Hepatocyte (in vitro differentiated cells): Measurements from ENCODE around the gene UBXN7. TPM values are rescaled to one million over a fixed set of nuclear protein-coding genes. Genes with fewer than 3 reads are reported as not detected.
"Not testable (repeated sequence)": the region's sequence is repeated elsewhere in the genome, so short reads cannot be mapped to it uniquely, and the experiment has no call there.

Source experiments
- DNase-seq: peaks from one replicate; pipeline ENCODE4 v3.0.0-alpha.2; 2016; ENCODE audit warnings: low spot score
- H2AFZ ChIP-seq: fragments of 200-600 bp; sonication (generic); 2 replicates; pipeline ENCODE4 v1.6.0; 2016; ENCODE audit warnings: antibody characterized with exemption, mild to moderate bottlenecking
- H3K27ac ChIP-seq: fragments of 200-600 bp; sonication (generic); 2 replicates; pipeline ENCODE4 v1.5.1; 2016; ENCODE audit warnings: mild to moderate bottlenecking
- H3K27me3 ChIP-seq: fragments of 200-600 bp; sonication (generic); 2 replicates; pipeline ENCODE4 v1.6.1; 2016
- H3K36me3 ChIP-seq: fragments of 200-600 bp; sonication (generic); replicated peaks from 2 replicates; pipeline ENCODE4 v1.5.1; 2016; ENCODE audit warnings: low read depth; ENCODE audit not compliant: insufficient read depth
- H3K4me1 ChIP-seq: fragments of 200-600 bp; sonication (generic); 2 replicates; pipeline ENCODE4 v1.5.1; 2016; ENCODE audit warnings: mild to moderate bottlenecking, moderate library complexity; ENCODE audit not compliant: insufficient read depth
- H3K4me2 ChIP-seq: fragments of 200-600 bp; sonication (generic); 2 replicates; pipeline ENCODE4 v1.6.0; 2016
- H3K4me3 ChIP-seq: fragments of 200-600 bp; sonication (generic); 2 replicates; pipeline ENCODE4 v1.5.1; 2016; ENCODE audit warnings: mild to moderate bottlenecking
- H3K79me2 ChIP-seq: fragments of 200-600 bp; sonication (generic); 2 replicates; pipeline ENCODE4 v1.6.0; 2017; ENCODE audit warnings: mild to moderate bottlenecking
- H3K9me2 ChIP-seq: fragments of 200-600 bp; sonication (generic); replicated peaks from 2 replicates; pipeline ENCODE4 v1.6.0; 2017; ENCODE audit warnings: mild to moderate bottlenecking; ENCODE audit not compliant: insufficient read depth
- H3K9me3 ChIP-seq: fragments of 200-600 bp; sonication (generic); 2 replicates; pipeline ENCODE4 v1.5.1; 2016; ENCODE audit warnings: low read depth, mild to moderate bottlenecking
- H4K20me1 ChIP-seq: fragments of 200-600 bp; sonication (generic); 2 replicates; pipeline ENCODE4 v1.6.0; 2016; ENCODE audit warnings: mild to moderate bottlenecking; ENCODE audit not compliant: insufficient read depth, poor library complexity, severe bottlenecking
- EZH2 ChIP-seq: fragments of 200-600 bp; sonication (generic); IDR thresholded peaks from 2 replicates; pipeline ENCODE4 v1.6.1; 2016; ENCODE audit warnings: antibody characterized with exemption, mild to moderate bottlenecking, borderline replicate concordance
- EZH2phosphoT487 ChIP-seq: fragments of 200-600 bp; sonication (generic); IDR thresholded peaks from one replicate; pipeline ENCODE4 v1.6.1; 2018; ENCODE audit warnings: antibody characterized with exemption, mild to moderate bottlenecking, low read depth, moderate library complexity; ENCODE audit not compliant: unreplicated experiment, severe bottlenecking
- WGBS: methylation state at CpG from one replicate; pipeline ENCODE4 v1.1.6; 2016; ENCODE audit warnings: low lambda C conversion rate; ENCODE audit errors: missing lambda C conversion rate; 5-methylcytosine and 5-hydroxymethylcytosine counted together
- polyA plus RNA-seq: library from polyadenylated mRNA; unstranded; fragments of >200 nt; fragmentation: Nextera tagmentation; extraction: Ambion mirVana; gene quantifications from 2 replicates; pipeline ENCODE4 v1.2.1, GENCODE V29; 2016
- total RNA-seq: library from RNA; depleted of rRNA; stranded (reverse); fragments of >200 nt; gene quantifications from 2 replicates; pipeline ENCODE4 v1.2.3, GENCODE V29; 2014
- TF ChIP-seq, protein P1 (sequence below): fragments of 200-600 bp; sonication (generic); IDR thresholded peaks from 2 replicates; pipeline ENCODE4 v1.5.1; 2016; ENCODE audit warnings: antibody characterized with exemption, mild to moderate bottlenecking; ENCODE audit not compliant: poor library complexity

The UBXN7 gene
- total and polyA plus RNA-seq, 2 experiments from 2014 or later = 18.6 to 32.4 TPM

DNA sequence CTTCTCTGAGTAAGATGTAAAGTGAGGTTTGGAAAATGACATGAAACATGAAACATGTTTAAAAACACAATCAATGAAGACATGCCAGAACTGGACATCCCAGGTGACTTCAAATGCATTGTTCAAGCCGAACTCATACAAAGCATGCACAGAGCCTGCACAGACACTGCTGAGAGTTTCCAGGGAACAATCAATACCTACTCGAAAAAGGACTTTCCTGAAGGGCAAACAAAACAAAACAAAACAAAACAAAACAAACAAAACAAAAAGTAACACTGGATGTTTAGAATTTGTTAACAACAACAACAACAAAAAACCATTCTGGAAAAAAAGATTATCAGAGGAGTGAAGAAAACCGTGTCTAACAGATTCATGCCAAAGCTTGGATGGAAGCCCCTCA, 83.5 kb downstream of the UBXN7 start:
- Histone ChIP-seq H3K4me3 (no peak overlapping the region), H3K4me1 (no peaks in the 10 kb centered on the region)
- WGBS = 89% methylated on average over 3 of the region's 3 CpGs

GRCh38 chr3:196344663-196345062, 87.6 kb downstream of the UBXN7 start:
- no peak overlapping the region for H3K27ac ChIP-seq
- no peak for DNase-seq
- H3K9me2 ChIP-seq = no peaks in the 10 kb centered on the region
- H3K4me3 ChIP-seq = no peak overlapping the region
- H4K20me1 ChIP-seq = no peaks in the 10 kb centered on the region
- H3K9me3 ChIP-seq = no peaks in the 10 kb centered on the region
- H3K4me2 ChIP-seq = no peak overlapping the region
- H3K36me3 ChIP-seq = no peaks in the 10 kb centered on the region
- no peaks in the 10 kb centered on the region for H3K4me1 ChIP-seq
- TF ChIP-seq EZH2 = no peak
- no peak for TF ChIP-seq EZH2phosphoT487
- TF ChIP-seq, protein P1, sequence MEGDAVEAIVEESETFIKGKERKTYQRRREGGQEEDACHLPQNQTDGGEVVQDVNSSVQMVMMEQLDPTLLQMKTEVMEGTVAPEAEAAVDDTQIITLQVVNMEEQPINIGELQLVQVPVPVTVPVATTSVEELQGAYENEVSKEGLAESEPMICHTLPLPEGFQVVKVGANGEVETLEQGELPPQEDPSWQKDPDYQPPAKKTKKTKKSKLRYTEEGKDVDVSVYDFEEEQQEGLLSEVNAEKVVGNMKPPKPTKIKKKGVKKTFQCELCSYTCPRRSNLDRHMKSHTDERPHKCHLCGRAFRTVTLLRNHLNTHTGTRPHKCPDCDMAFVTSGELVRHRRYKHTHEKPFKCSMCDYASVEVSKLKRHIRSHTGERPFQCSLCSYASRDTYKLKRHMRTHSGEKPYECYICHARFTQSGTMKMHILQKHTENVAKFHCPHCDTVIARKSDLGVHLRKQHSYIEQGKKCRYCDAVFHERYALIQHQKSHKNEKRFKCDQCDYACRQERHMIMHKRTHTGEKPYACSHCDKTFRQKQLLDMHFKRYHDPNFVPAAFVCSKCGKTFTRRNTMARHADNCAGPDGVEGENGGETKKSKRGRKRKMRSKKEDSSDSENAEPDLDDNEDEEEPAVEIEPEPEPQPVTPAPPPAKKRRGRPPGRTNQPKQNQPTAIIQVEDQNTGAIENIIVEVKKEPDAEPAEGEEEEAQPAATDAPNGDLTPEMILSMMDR = no peak
- H3K27me3 ChIP-seq = no peaks in the 10 kb centered on the region
- WGBS = 95% methylated on average over 4 of the region's 4 CpGs
- no peak overlapping the region for H2AFZ ChIP-seq
- H3K79me2 ChIP-seq = no peaks in the 10 kb centered on the region

More for the DNA sequence above, 83.5 kb downstream of the UBXN7 start:
- TF ChIP-seq EZH2 = no peak
- TF ChIP-seq, protein P1 = no peak
- no peak for TF ChIP-seq EZH2phosphoT487
- H3K27me3 ChIP-seq = no peaks in the 10 kb centered on the region
- no peaks in the 10 kb centered on the region for H3K79me2 ChIP-seq
- no peaks in the 10 kb centered on the region for H3K9me3 ChIP-seq
- H3K27ac ChIP-seq = no peak overlapping the region
- no peak overlapping the region for H3K4me2 ChIP-seq
- no peaks in the 10 kb centered on the region for H3K9me2 ChIP-seq
- H3K36me3 ChIP-seq = no peaks in the 10 kb centered on the region
- DNase-seq = no peak
- H4K20me1 ChIP-seq = no peaks in the 10 kb centered on the region
- no peak overlapping the region for H2AFZ ChIP-seq

- not testable (repeated sequence) for H3K9me3 ChIP-seq, DNase-seq, H2AFZ ChIP-seq, H3K79me2 ChIP-seq, H3K4me3 ChIP-seq, H3K27ac ChIP-seq, H3K36me3 ChIP-seq, H4K20me1 ChIP-seq, H3K4me1 ChIP-seq, H3K27me3 ChIP-seq, H3K4me2 ChIP-seq, H3K9me2 ChIP-seq
- WGBS = 96% methylated on average over 13 of the region's 14 CpGs
These were observed 88.3 kb downstream of the UBXN7 start for GRCh38 chr3:196343917-196344316.

DNA sequence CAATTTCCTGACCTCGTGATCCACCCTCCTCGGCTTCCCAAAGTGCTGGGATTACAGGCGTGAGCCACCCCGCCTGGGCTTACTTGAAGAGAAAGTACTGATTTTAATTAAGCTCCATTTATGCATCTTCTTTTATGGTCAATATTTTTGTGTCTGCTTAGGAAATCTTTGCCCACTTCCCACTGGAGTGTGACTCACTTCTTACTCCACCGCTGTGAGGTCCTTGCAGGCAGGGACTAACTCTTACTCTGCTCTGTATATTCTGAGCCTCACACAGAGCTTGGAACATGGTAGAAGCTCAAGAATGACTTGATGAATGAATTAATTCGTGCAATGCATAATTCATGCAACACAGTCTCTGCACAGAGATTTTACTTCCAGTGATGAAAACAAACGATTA, 91.1 kb downstream of the UBXN7 start:
- Histone ChIP-seq H3K4me1 (no peaks in the 10 kb centered on the region), H2AFZ (no peak overlapping the region), H3K9me2 (no peaks in the 10 kb centered on the region), H3K79me2 (no peaks in the 10 kb centered on the region), H3K9me3 (no peaks in the 10 kb centered on the region), H3K27ac (no peak overlapping the region), H3K27me3 (no peaks in the 10 kb centered on the region), H3K4me3 (no peak overlapping the region), H4K20me1 (no peaks in the 10 kb centered on the region), H3K4me2 (no peak overlapping the region), H3K36me3 (no peaks in the 10 kb centered on the region)
- TF ChIP-seq, protein P1 = no peak
- TF ChIP-seq EZH2 = no peak
- no peak for TF ChIP-seq EZH2phosphoT487
- DNase-seq = no peak
- WGBS = 88% methylated on average over 7 of the region's 7 CpGs
